Stimulated activated CD4-positive, alpha-beta T cell treated with anti-CD3 and anti-CD28 coated beads, Interleukin-1b, Interleukin-23, amount 100 ng/mL, for 4 hours (primary cell): ENCODE measurements around the gene MAPK8IP1.
A peak's percentile ranks its signal among the peaks of the same experiment; 100 is the strongest.

ENCODE experiments used
- DNase-seq, 2 donors: peaks; one replicate each; pipeline ENCODE4 v3.0.0-alpha.2; 2020; ENCODE audit warnings: low read depth in 2 of 2

The MAPK8IP1 gene

GRCh38 chr11:45907911-45908370 is 22.5 kb downstream of the MAPK8IP1 start:
- no peak for DNase-seq

- DNase-seq: no peak
Measured at GRCh38 chr11:45909594-45910475, 24.4 kb downstream of the MAPK8IP1 start.

- no peak for DNase-seq
Measured at GRCh38 chr11:45910623-45911022, 25.2 kb downstream of the MAPK8IP1 start.

GRCh38 chr11:45913514-45913913 is 28.1 kb downstream of the MAPK8IP1 start:
- DNase-seq: no peak

GRCh38 chr11:45913942-45914635 is 28.6 kb downstream of the MAPK8IP1 start:
- no peak for DNase-seq

GRCh38 chr11:45915446-45915845 is 30.0 kb downstream of the MAPK8IP1 start:
- DNase-seq: no peak

- no peak for DNase-seq
Measured at GRCh38 chr11:45917286-45917622, 31.8 kb downstream of the MAPK8IP1 start.

GRCh38 chr11:45917623-45918330 is 32.3 kb downstream of the MAPK8IP1 start, which contains the start of gene PEX16:
Gene PEX16 (minus strand): TSS chr11:45917877. CDS start chr11:45917811, 66 bp downstream.
- DNase-seq: peak; percentile 84 to 88

- peak in 1 of 2 donors; percentile 47 for DNase-seq
Measured at GRCh38 chr11:45918331-45918941, 33.0 kb downstream of the MAPK8IP1 start.

- DNase-seq: no peak
Measured at GRCh38 chr11:45918962-45919675, 33.7 kb downstream of the MAPK8IP1 start.

- DNase-seq: no peak
Measured at GRCh38 chr11:45919806-45920530, 34.5 kb downstream of the MAPK8IP1 start.

GRCh38 chr11:45920531-45921477 is 35.4 kb downstream of the MAPK8IP1 start:
- no peak for DNase-seq

GRCh38 chr11:45921561-45922424 is 36.3 kb downstream of the MAPK8IP1 start:
- DNase-seq: no peak

GRCh38 chr11:45922425-45923082 is 37.1 kb downstream of the MAPK8IP1 start, which contains the start of gene LARGE2:
Gene LARGE2 (plus strand): TSS chr11:45922656. CDS start chr11:45922883, 227 bp downstream.
- DNase-seq: no peak

GRCh38 chr11:45924036-45924915 is 38.8 kb downstream of the MAPK8IP1 start:
- no peak for DNase-seq

- no peak for DNase-seq
Measured at GRCh38 chr11:45924927-45925326, 39.5 kb downstream of the MAPK8IP1 start.

- no peak for DNase-seq
Measured at GRCh38 chr11:45925550-45925949, 40.1 kb downstream of the MAPK8IP1 start.
